ENCODE data around the gene RNF121. TPM values are rescaled to one million over a fixed set of nuclear protein-coding genes. Genes with fewer than 3 reads are reported as not detected.

Gene RNF121
- total and polyA plus RNA-seq, 2 of the 4 experiments (the other 2 are of a cell fraction) = 43.4 to 88.7 TPM

GRCh38 chr11:71946144-71946571 lies 17.3 kb downstream of the RNF121 start:
- WGBS, 2 experiments (ENCODE audit: extremely low coverage in 2 of 2, insufficient read length in 1 of 2) = no CpG with 5 or more reads among the region's 2 CpGs

More at GRCh38 chr11:71946144-71946571, 17.3 kb downstream of the RNF121 start:
- no peak overlapping the region for H2BK120ac ChIP-seq (ENCODE audit: low read depth, low read length)
- dilution Hi-C loops (cut with HindIII; ENCODE audit: low sequenced_read_pairs, unreplicated experiment) (no loop called here), in situ Hi-C loops (cut with MboI; ENCODE audit: low sequenced_read_pairs) (no loop called here), intact Hi-C loops (cut with micrococcal nuclease) (loop anchor here (1.0 kb wide), 1 partner anchor 17 kb away; the partner anchor contains the start of gene RNF121)
- H3K9ac ChIP-seq (ENCODE audit: low read depth, low read length) = no peak overlapping the region
- H3K27me3 ChIP-seq (ENCODE audit: control insufficient read depth, insufficient read depth, low read length) = no peaks in the 10 kb centered on the region
- H3K14ac ChIP-seq (replicated peaks; ENCODE audit: low read depth, low read length) = peak overlapping the region; percentile 45; the same call in 1 of the 2 replicates
- DNase-seq = peak; percentile 78
- no peak overlapping the region for H2BK15ac ChIP-seq (ENCODE audit: low read depth, low read length)
- CTCF ChIA-PET = interaction anchor here (0.6 kb wide), 1 partner anchor 18 kb away, joined by 4 read pairs; no protein-coding TSS in a partner anchor
- no TSS peak for BruUV-seq (replicated peaks)
- ATAC-seq (ENCODE audit: low read depth) = peak; percentile 53
- H4K91ac ChIP-seq (ENCODE audit: insufficient read depth, low read depth, low read length) = no peak overlapping the region
- no peak overlapping the region for H3K27ac ChIP-seq (ENCODE audit: insufficient read depth, low read length)
- peaks cover 58% of the 10 kb centered on the region for H4K20me1 ChIP-seq (ENCODE audit: insufficient read depth, low read length)
- no peak overlapping the region for H2AK5ac ChIP-seq (ENCODE audit: low read depth, low read length)
- H2BK5ac ChIP-seq (ENCODE audit: low read depth, low read length, poor library complexity, severe bottlenecking) = peak overlapping the region; percentile 29
- no peak overlapping the region for H3K4me3 ChIP-seq (ENCODE audit: insufficient read depth, low read depth, low read length)
- H3K9me1 ChIP-seq (ENCODE audit: insufficient read depth, low read length) = peaks cover 7% of the 10 kb centered on the region
- H2BK20ac ChIP-seq (ENCODE audit: low read depth, low read length) = no peak overlapping the region
- H3K9me3 ChIP-seq (ENCODE audit: control insufficient read depth, insufficient read depth, low read length) = no peaks in the 10 kb centered on the region
- no peak overlapping the region for H3K23ac ChIP-seq (ENCODE audit: low read depth, low read length)
- no peak overlapping the region for H3K4ac ChIP-seq (ENCODE audit: low read depth, low read length)
- H4K5ac ChIP-seq (ENCODE audit: low read depth, low read length) = no peak overlapping the region
- no peak overlapping the region for H2AK9ac ChIP-seq (replicated peaks; ENCODE audit: low read depth, low read length, poor library complexity)
- TF ChIP-seq CHD1 (IDR thresholded peaks at IDR 0.05; ENCODE audit: low read depth, low read length) = no peak
- no peak for TF ChIP-seq CTCF (conservative IDR thresholded peaks at IDR 0.05; ENCODE audit: low read depth, low read length)
- TF ChIP-seq FOS (IDR thresholded peaks at IDR 0.05; ENCODE audit: low read depth, low read length) = peak; percentile 50
- no peak for TF ChIP-seq BHLHE40 (IDR thresholded peaks at IDR 0.05; ENCODE audit: low read depth, low read length)
- H3K36me3 ChIP-seq (ENCODE audit: control insufficient read depth, insufficient read depth, low read length) = no peaks in the 10 kb centered on the region; the same call in 1 of the 2 replicates
- H3K4me1 ChIP-seq (ENCODE audit: control insufficient read depth, insufficient read depth, low read length) = peaks cover 11% of the 10 kb centered on the region
- no peak overlapping the region for H3K56ac ChIP-seq (ENCODE audit: extremely low read depth, insufficient read depth, low read length)
- H3K4me2 ChIP-seq (ENCODE audit: low read depth, low read length) = no peak overlapping the region
- H3K18ac ChIP-seq (ENCODE audit: low read depth, low read length) = no peak overlapping the region
- POLR2A ChIA-PET (ENCODE audit: unreplicated experiment) = no interaction called here
- H3K79me1 ChIP-seq (ENCODE audit: low read depth in 1 of 2, low read length in 2 of 2) = peaks cover 46 to 77% of the 10 kb centered on the region in 2 experiments
- H2AFZ ChIP-seq (replicated peaks; ENCODE audit: low read length, poor library complexity) = no peak overlapping the region
- H4K8ac ChIP-seq (ENCODE audit: low read depth in 2 of 2, low read length in 2 of 2) = no peak overlapping the region
